Cardiac muscle cell (in vitro differentiated cells and primary cell): ENCODE data around the gene ZC3H14. TPM values are rescaled to one million over a fixed set of nuclear protein-coding genes. Genes with fewer than 3 reads are reported as not detected.

Experiments used
- DNase-seq, 2 donors: peaks; one replicate each; pipeline versions ENCODE4 v3.0.0 to v3.0.0-alpha.2; 2010 to 2017; ENCODE audit warnings: low read depth in 1 of 2, low spot score in 1 of 2
- H3K27ac ChIP-seq: fragments of 200-600 bp; sonication (generic); 2 replicates; pipeline ENCODE4 v1.5.1; 2016
- H3K27me3 ChIP-seq: fragments of 200-600 bp; sonication (generic); 2 replicates; pipeline ENCODE4 v1.6.0; 2016; ENCODE audit warnings: control low read depth
- H3K36me3 ChIP-seq: fragments of 200-600 bp; sonication (generic); 2 replicates; pipeline ENCODE4 v1.5.1; 2016; ENCODE audit warnings: control low read depth
- H3K4me1 ChIP-seq: fragments of 200-600 bp; sonication (generic); 2 replicates; pipeline ENCODE4 v1.8.1; 2017; ENCODE audit warnings: low read depth, mild to moderate bottlenecking, mixed run types
- H3K4me3 ChIP-seq: fragments of 200-600 bp; sonication (generic); 2 replicates; pipeline ENCODE4 v1.5.1; 2016; ENCODE audit warnings: mild to moderate bottlenecking
- H3K9me3 ChIP-seq: fragments of 200-600 bp; sonication (generic); 2 replicates; pipeline ENCODE4 v1.5.1; 2017; ENCODE audit warnings: low read depth, mild to moderate bottlenecking, control low read depth
- polyA plus RNA-seq: library from polyadenylated mRNA; unstranded; fragments of >200 nt; fragmentation: Nextera tagmentation; extraction: Ambion mirVana; gene quantifications from 2 replicates; pipeline ENCODE4 v1.2.1, GENCODE V29; 2016
- total RNA-seq: library from RNA; depleted of rRNA; stranded (reverse); fragments of >200 nt; gene quantifications from 2 replicates; pipeline ENCODE4 v1.2.3, GENCODE V29; 2016
- TF ChIP-seq, protein P1 (sequence below): IDR thresholded peaks from 2 replicates; pipeline ENCODE4 v1.5.1; 2012; ENCODE audit warnings: low read depth, mild to moderate bottlenecking, low read length

ZC3H14 gene
- total and polyA plus RNA-seq, 2 experiments from 2014 or later = 71.3 to 87.4 TPM

DNA sequence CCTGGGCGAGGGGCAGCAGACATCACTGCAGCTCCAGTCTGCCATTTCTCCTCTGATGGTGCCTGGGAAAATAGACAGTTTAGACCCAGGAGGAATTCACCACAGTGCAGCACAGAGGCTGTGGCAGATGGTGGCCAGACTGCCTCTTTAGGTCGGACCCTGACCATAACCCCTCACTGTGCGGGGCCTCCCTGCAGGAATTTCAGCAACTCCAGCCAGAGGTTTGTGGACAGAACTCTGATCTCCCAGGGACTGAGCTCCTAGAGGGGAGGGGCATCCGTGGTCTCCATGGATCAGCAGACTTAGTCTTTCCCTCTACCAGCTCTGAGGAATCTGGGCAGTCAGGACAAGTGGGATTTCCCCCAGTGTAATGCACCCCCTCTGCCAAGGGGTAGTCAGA lies 106.5 kb downstream of the ZC3H14 start:
- Histone ChIP-seq H3K27me3 (peaks cover 4% of the 10 kb centered on the region), H3K27ac (no peak overlapping the region), H3K4me1 (no peaks in the 10 kb centered on the region), H3K4me3 (no peak overlapping the region), H3K36me3 (no peaks in the 10 kb centered on the region), H3K9me3 (no peaks in the 10 kb centered on the region)
- no peak for DNase-seq
- TF ChIP-seq, protein P1, sequence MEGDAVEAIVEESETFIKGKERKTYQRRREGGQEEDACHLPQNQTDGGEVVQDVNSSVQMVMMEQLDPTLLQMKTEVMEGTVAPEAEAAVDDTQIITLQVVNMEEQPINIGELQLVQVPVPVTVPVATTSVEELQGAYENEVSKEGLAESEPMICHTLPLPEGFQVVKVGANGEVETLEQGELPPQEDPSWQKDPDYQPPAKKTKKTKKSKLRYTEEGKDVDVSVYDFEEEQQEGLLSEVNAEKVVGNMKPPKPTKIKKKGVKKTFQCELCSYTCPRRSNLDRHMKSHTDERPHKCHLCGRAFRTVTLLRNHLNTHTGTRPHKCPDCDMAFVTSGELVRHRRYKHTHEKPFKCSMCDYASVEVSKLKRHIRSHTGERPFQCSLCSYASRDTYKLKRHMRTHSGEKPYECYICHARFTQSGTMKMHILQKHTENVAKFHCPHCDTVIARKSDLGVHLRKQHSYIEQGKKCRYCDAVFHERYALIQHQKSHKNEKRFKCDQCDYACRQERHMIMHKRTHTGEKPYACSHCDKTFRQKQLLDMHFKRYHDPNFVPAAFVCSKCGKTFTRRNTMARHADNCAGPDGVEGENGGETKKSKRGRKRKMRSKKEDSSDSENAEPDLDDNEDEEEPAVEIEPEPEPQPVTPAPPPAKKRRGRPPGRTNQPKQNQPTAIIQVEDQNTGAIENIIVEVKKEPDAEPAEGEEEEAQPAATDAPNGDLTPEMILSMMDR = no peak

Other genes with a start within 250 kb of the ZC3H14 start
- not detected in 2 replicates for gene KCNK10, start 239.8 kb upstream of the ZC3H14 start, total RNA-seq
- gene KCNK10, start 239.8 kb upstream of the ZC3H14 start, polyA plus RNA-seq = not detected in 2 replicates
- 25.6 and 38.5 TPM in 2 replicates for gene SPATA7, start 177.4 kb upstream of the ZC3H14 start, total RNA-seq
- 19.1 and 23.2 TPM in 2 replicates for gene SPATA7, start 177.4 kb upstream of the ZC3H14 start, polyA plus RNA-seq
- gene PTPN21, start 8.0 kb upstream of the ZC3H14 start, total RNA-seq = 14.7 and 16.7 TPM in 2 replicates
- 12.0 and 12.2 TPM in 2 replicates for gene PTPN21, start 8.0 kb upstream of the ZC3H14 start, polyA plus RNA-seq
- 0.11 and 0.92 TPM in 2 replicates for gene EML5, start 229.9 kb downstream of the ZC3H14 start, total RNA-seq
- gene EML5, start 229.9 kb downstream of the ZC3H14 start, polyA plus RNA-seq = 0.33 and 0.45 TPM in 2 replicates